Activated CD4-positive, alpha-beta T cell treated with anti-CD3 and anti-CD28 coated beads, Interleukin-10, Interleukin-2, amounts not matched to agents 100 ng/mL and 50 ng/mL, durations not matched to agents 16 hours and 8 hours (primary cell): ENCODE results near the gene SPINT2.
"Not testable (repeated sequence)": the region's sequence is repeated elsewhere in the genome, so short reads cannot be mapped to it uniquely, and the experiment has no call there.

Source experiments
- DNase-seq: peaks from one replicate; pipeline ENCODE4 v3.0.0-alpha.2; 2020

SPINT2 gene

DNA sequence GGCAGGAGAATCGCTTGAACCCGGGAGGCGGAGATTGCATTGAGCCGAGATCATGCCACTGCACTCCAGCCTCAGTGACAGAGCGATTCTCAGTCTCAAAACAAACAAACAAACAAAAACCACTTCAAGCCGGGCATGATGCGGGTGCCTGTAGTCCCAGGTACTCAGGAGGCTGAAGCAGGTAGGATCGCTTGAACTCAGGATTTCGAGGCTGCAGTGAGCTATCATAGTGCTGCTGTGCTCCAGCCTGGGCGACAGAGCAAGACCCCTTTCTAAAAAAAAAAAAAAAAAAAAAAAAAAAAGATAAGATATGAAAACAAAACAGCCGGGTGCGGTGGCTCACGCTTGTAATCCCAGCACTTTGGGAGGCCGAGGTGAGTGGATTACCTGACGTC, 21.1 kb upstream of the SPINT2 start:
- DNase-seq = no peak

DNA sequence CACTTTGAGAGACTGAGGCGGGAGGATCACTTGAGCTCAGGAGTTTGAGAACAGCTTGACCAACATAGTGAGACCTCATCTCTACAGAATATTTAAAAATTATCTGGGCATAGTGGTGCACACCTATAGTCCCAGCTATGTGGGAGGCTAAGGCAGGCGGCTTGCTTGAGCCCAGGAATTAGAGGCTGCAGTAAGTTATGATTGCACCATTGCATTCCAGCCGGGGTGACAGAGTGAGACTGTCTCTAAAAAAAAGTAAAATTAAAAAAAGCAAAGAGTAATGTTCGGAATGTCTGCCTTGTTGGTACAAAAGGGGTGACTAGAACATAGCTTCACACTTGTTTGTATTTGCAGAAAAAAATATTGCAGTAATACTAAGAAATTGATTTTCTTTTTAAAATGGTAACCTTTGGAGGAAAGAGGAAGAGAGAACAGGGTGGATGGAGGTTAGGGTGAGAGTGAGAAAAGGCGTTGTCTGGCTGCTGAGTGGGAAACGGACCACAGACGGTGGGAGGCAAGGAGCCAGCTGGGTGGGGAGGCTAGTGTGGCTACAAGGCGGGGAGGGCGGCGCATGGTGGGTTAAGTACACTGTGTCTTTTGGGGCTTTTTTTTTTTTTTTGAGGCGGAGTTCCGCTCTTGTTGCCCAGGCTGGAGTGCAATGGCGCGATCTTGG, 18.4 kb upstream of the SPINT2 start:
- no peak for DNase-seq

- DNase-seq = no peak
Observed at GRCh38 chr19:38247126-38247525, 17.2 kb upstream of the SPINT2 start.

DNA sequence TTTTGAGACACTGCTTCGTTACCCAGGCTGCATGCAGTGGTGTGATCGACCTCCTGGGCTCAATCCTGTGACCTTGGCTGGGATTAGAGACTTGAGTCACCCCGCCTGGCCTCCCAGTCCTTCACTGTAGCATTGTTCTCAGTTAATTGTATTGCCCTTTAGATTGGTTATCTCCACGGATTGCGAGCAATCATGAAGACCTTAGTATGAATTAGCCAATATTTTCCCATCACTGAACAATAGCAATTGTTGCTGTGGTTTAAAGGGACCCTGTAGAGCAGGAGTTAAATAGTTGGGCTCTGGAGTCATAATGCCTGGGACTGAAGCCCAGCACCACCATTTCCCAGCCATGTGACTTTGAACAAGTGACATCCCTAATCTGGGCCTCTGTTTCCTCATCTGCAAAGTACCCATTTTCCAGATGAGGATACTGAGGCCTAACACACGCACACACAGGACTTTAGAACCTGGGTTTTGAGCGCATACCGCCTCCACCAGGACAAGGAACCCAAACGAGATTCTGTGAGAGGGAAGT, 16.6 kb upstream of the SPINT2 start:
- DNase-seq = no peak

DNA sequence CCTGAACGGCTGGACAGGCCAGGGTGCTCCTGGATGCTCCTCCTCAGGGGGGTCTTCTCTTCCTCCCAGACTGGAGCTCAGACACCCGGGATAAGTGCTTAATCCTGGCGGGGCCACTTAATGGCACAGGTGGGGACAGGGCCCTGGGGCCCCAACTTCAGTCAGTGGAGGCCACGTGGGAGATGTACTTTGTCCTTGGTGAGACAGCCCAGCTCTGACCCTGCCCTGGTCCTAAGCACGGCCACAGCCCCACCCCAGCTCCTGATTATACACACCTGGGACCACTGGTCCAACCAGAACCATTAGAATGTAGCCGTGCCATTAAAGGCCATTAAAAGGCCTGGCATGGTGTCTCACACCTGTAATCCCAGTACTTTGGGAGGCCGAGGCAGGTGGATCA, 16.0 kb upstream of the SPINT2 start:
- no peak for DNase-seq

DNA sequence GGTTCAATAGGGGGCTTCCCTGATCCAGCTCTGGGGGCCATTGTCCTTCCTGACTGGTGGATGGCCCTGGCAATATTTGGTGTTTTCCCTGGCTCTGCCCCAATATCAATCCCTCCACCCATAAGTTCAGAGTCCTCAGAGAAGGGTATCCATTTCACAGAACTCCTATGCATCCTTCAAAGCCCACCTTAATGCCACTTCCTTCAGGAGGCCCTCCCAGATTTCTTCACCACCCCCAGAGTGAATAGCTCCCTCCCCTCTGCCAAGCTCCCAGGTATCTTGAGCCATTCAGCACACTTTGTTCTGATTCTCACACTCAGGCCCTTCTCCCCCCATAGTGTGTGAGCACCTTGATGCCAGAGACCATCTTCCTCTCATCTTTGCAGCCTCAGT, 13.9 kb upstream of the SPINT2 start:
- DNase-seq = no peak

- DNase-seq = no peak
Observed at GRCh38 chr19:38250821-38251563, 13.4 kb upstream of the SPINT2 start.

DNA sequence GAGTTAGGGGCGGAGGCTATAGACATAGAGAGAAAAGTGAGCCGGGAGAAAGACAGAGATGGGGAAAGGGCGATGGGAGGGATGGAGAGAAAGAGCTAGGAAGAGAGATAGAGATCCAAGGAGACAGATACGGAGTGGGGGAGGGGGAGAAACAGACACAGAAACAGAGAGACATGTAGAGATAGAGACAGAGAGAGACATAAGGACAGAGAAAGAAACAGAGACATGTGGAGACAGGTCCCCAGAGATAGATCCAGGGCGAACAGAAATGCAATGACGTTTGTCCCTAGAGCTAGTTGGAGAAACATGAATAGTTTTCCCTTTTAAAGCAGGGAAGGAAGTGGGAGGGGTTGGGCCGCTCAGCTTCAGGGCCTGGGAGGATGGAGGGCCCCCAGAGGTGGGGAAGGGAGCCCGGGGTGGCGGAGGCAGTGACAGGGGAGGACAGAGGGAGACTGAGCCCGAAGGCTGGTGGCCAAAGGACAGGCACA, 12.8 kb upstream of the SPINT2 start:
- no peak for DNase-seq

GRCh38 chr19:38252385-38252784, 12.0 kb upstream of the SPINT2 start:
- DNase-seq = no peak

- DNase-seq = no peak
Observed at GRCh38 chr19:38252941-38253691, 11.3 kb upstream of the SPINT2 start.

DNA sequence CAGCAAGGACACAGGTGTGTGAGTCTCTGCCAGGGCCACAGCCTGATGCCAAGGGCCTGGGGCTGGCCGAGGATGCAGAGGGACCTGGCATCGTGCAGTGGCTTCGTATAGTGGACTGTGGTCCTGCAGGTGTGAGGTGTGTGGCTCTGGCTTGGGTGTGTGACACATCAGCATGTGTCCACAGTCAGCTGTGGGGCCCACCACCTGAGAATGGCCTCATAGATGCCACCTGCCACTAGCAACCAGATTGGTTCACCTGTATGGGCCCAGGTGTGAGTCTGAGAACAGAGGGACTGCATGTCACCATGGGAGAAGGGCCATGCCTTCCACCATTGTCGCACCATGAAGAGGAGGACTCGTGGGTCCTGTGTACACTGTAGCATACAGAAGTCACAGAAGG, 10.6 kb upstream of the SPINT2 start:
- DNase-seq = no peak

- DNase-seq = no peak
Observed at GRCh38 chr19:38255383-38256014, 8.9 kb upstream of the SPINT2 start.

GRCh38 chr19:38261942-38262341, 2.4 kb upstream of the SPINT2 start:
- not testable (repeated sequence) for DNase-seq

GRCh38 chr19:38262585-38263268, 1.6 kb upstream of the SPINT2 start:
- no peak for DNase-seq

GRCh38 chr19:38263689-38264485, 486 bp upstream of the SPINT2 start:
- DNase-seq = peak; percentile 56

- no peak for DNase-seq
Observed at GRCh38 chr19:38265213-38265861, 964 bp downstream of the SPINT2 start.

GRCh38 chr19:38265921-38266429, 1.6 kb downstream of the SPINT2 start:
- no peak for DNase-seq

DNA sequence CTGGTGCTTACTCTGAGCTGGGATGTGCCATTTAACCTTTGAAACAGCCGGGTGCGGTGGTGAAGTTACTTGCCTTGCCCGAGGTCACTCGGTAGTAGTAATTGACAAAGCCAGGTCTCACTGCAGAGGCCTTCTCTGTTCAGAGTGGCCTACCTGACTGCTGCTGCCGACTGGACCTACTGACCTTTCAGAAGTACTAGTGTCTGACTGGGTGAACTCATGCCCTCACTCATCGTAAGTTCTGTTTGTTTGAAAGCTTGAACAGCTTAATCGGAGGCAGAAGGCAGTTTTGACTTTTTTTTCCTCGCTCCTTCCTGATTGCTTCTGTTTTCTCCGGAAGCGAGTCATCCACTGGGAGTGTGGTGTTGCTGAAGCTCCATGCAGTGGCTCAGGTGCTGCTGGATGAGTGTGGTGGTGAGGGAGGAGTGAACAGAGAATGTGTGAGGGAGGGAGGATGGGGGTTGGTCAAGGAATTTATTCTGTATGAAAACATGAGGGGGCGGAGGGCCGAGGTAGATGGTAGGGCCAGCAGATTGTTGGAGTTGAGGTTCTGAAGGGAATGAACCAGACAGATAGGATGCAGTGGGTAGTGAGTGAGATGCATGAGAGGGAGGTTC, 2.7 kb downstream of the SPINT2 start:
- DNase-seq = no peak

- DNase-seq = no peak
Observed at GRCh38 chr19:38267761-38268483, 3.5 kb downstream of the SPINT2 start.

DNA sequence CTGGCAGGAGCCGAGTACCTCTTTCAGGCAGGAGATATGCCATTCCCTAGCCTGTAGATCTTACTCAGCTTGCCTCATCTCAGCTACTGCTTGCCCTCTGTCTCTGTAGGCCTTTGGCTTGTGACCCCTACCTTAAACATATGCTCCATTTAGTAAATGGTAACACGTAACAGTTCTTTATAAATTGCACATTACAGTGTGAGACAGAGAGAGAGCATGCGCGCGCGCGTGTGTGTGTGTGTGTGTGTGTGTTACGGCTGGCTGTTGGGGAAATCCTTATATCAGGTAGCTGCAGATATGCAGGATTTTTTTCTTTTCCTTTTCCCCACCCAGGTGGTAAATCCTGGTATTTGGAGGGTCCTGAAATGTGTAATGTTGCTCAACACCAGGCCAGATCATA, 4.2 kb downstream of the SPINT2 start:
- no peak for DNase-seq
